SK-N-MC (cell line): Measurements from ENCODE around the gene KLC4.

Experiments
- EZH2 ChIP-seq: fragments of 200-600 bp; sonication (generic); IDR thresholded peaks from one replicate; pipeline ENCODE4 v1.6.1; 2017; ENCODE audit warnings: antibody characterized with exemption
- POLR2AphosphoS5 ChIP-seq: IDR thresholded peaks from 2 replicates; pipeline ENCODE4 v1.6.1; 2012; ENCODE audit warnings: mild to moderate bottlenecking, low read depth, low read length, borderline replicate concordance

DNA sequence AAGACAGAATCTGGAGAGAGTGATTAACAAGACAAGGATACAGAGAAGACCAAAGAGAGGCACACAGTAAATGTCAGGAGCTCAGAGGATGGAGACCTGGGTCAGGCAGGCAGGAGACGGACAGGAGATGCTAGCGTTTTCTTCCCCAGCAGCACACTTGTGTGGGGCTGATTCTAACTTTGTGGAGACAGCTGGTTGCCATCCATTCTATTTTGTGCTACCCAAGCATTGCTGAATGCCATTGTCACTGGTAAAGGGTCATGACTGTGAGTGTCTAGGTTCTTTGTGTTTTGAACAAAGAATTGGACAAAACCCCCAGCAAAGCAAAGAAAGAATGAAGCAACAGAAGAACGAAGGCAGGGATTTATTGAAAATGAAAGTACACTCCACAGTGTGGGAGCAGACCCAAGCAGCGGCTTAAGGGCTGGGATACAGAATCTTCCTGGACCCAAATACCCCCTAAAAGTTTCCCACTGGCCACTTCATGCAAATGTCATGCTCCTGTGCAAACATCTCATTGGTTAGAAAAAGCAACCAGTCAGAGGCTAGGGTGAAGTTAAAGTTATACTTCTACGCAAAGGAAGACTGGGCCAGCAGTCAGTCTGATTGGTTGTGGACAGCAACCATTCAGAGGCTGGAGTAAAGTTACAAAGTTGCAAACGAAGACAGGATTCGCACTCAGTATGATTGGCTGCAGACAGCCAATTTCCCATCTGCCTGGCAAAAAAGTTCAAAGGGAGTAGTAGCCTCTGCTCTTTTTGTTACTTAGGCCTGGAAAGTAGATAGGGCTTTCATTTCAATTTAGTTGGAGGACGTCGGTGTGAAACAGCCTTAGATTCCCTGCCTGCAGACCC lies 34.2 kb downstream of the KLC4 start:
- TF ChIP-seq EZH2 (no peak), POLR2AphosphoS5 (no peak)
